ENCODE results near the gene ALKBH3.

Gene ALKBH3

DNA sequence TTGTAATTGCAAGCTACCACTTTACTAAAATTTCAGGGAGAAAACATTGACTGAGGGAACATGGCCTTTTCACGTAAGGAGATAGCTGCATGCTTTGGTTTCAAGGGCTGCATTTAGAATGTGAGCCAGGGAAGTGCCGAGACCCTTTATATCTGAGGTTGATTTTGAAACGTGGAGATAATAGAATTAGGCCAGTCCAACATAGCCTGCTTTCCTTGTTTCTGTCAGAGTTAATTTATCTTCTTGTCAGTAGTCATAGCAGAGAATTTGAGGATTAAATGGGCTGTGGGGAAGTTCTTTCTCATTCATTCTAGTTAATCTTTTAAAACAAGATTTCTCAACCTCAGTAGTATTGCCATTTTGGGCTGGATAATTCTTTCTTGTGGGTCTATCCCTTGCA lies 12.2 kb downstream of the ALKBH3 start:
- TF ChIP-seq, protein P1, sequence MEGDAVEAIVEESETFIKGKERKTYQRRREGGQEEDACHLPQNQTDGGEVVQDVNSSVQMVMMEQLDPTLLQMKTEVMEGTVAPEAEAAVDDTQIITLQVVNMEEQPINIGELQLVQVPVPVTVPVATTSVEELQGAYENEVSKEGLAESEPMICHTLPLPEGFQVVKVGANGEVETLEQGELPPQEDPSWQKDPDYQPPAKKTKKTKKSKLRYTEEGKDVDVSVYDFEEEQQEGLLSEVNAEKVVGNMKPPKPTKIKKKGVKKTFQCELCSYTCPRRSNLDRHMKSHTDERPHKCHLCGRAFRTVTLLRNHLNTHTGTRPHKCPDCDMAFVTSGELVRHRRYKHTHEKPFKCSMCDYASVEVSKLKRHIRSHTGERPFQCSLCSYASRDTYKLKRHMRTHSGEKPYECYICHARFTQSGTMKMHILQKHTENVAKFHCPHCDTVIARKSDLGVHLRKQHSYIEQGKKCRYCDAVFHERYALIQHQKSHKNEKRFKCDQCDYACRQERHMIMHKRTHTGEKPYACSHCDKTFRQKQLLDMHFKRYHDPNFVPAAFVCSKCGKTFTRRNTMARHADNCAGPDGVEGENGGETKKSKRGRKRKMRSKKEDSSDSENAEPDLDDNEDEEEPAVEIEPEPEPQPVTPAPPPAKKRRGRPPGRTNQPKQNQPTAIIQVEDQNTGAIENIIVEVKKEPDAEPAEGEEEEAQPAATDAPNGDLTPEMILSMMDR (IDR thresholded peaks at IDR 0.05; ENCODE audit: low read depth, low read length) = no peak
- H3K4me3 ChIP-seq (ENCODE audit: low read depth, low read length) = no peak overlapping the region

DNA sequence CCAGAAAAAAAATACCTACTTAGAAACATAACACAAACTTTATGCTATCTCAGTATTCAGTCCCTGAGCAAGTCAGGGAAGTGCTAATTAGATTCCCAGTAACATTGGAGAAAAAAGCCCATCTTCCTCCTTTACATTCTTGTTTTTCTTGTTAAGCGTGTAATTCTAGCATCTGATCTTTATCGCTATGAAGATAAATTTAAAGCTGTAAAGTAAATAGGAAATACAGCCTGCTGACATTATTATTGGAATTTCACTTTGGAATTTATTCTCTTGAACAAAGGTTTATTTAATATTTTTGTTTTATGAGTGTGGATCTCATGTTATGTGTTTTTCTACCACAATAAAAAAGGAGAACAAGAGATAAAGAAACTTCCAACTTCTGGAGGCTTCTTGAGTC lies 13.9 kb downstream of the ALKBH3 start:
- no peak overlapping the region for H3K4me3 ChIP-seq (ENCODE audit: low read depth, low read length)
- TF ChIP-seq, protein P1 (IDR thresholded peaks at IDR 0.05; ENCODE audit: low read depth, low read length) = no peak

DNA sequence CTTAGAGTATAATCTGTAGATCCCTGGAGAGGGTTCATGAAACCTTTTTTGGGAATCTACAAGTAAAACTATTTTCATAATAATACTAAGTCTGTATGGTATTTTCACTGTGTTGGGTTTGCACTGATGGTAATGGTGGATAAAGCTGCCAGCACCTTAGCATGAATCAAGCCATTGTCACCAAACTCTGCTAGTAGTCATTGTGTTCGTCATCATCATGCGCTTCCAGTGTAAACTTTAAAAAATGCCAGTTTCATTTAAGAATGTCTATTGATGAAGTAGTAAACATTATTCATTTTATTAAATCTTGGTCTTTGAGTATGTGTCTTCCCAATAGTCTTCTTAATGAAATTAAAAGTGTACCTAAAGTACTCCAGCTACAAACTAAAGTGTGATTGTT lies 15.0 kb downstream of the ALKBH3 start:
- TF ChIP-seq, protein P1 (IDR thresholded peaks at IDR 0.05; ENCODE audit: low read depth, low read length) = no peak
- H3K4me3 ChIP-seq (ENCODE audit: low read depth, low read length) = no peak overlapping the region

DNA sequence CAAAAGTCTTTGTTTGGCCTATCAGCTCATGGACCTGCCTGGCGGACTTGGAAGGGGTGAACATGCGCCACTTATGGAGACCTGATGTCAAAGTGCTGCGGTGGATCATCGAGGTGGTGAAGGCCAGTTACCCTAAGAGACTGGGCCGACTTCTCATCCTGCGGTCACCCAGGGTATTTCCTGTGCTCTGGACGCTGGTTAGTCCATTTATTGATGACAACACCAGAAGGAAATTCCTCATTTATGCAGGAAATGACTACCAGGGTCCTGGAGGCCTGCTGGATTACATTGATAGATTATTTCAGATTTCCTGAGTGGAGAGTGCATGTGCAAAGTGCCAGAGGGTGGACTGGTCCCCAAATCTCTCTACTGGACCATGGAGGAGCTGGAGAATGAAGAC lies 17.9 kb downstream of the ALKBH3 start:
- TF ChIP-seq, protein P1 (IDR thresholded peaks at IDR 0.05; ENCODE audit: low read depth, low read length) = no peak
- no peak overlapping the region for H3K4me3 ChIP-seq (ENCODE audit: low read depth, low read length)

DNA sequence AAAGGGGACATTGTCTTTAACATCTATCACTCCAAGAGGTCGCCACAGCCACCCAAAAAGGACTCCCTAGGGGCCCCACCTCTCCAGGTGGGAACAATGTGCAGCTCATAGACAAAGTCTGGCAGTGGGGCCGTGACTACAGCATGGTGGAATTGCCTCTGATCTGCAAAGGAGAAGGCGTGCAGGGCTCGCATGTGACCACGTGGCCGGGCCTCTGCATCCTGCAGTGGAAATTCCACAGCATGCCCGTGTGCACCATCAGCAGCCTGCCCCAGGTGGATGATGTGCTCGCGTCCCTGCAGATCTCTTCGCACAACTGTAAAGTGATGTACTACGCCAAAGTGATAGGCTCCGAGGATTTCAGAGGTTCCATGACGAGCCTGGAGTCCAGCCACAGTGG lies 18.5 kb downstream of the ALKBH3 start:
- TF ChIP-seq, protein P1 (IDR thresholded peaks at IDR 0.05; ENCODE audit: low read depth, low read length) = no peak
- no peak overlapping the region for H3K4me3 ChIP-seq (ENCODE audit: low read depth, low read length)

DNA sequence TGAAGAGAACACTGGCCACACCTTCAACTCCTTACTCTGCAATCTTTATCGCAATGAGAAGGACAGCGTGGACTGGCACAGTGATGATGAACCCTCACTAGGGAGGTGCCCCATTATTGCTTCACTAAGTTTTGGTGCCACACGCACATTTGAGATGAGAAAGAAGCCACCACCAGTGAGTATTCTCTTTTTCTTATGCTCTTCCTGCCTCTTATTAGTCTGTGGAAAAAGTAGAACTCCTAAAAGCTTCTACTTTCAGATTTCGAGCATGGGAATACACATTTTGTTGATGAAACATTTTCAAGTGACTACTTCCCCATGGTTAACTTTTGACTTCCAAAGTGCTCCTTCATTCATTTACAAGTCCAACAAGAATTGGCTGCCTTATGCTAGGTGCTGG lies 20.9 kb downstream of the ALKBH3 start:
- no peak overlapping the region for H3K4me3 ChIP-seq (ENCODE audit: low read depth, low read length)
- TF ChIP-seq, protein P1 (IDR thresholded peaks at IDR 0.05; ENCODE audit: low read depth, low read length) = no peak

DNA sequence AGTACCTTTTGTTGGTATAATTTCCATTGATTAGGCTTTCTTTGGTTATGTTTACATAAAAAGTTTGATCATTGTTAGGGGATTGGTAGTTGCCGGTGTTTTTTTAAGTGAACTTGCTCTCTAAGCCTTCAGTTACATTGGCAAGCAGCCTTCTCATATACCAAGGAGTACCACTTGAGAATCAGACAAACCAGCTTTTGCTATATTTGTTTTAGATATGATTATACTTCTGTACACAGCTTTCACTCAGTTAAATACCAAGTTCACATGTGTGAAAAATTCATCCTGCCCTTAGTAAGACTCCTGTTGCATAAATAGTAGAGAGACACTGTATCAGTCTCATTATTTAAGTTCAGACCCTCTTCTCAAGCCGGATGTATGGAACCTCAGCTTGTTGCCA lies 22.4 kb downstream of the ALKBH3 start:
- H3K4me3 ChIP-seq (ENCODE audit: low read depth, low read length) = no peak overlapping the region
- TF ChIP-seq, protein P1 (IDR thresholded peaks at IDR 0.05; ENCODE audit: low read depth, low read length) = no peak

Measured in WI38 (cell line).